K562 (cell line): ENCODE results near the gene EXOSC9. TPM values are rescaled to one million over a fixed set of nuclear protein-coding genes. Genes with fewer than 3 reads are reported as not detected.

Experiments used
- BMI1 ChIP-seq: fragments of 150-350 bp; IDR thresholded peaks from 2 replicates; pipeline ENCODE4 v1.6.1; 2014; ENCODE audit warnings: low read length
- BRD4 ChIP-seq: fragments of 200-600 bp; sonication (generic); IDR thresholded peaks from 2 replicates; pipeline ENCODE4 v1.6.1; 2017; ENCODE audit warnings: inconsistent platforms
- CBX2 ChIP-seq: fragments of 200-600 bp; sonication (generic); IDR thresholded peaks from one replicate; pipeline ENCODE4 v1.6.1; 2012; ENCODE audit warnings: mild to moderate bottlenecking, low read length, inconsistent platforms; ENCODE audit not compliant: insufficient read depth, poor library complexity, severe bottlenecking
- CHD4 ChIP-seq: fragments of 200-600 bp; sonication (generic); IDR thresholded peaks from 3 replicates; pipeline ENCODE4 v1.6.1; 2012; ENCODE audit warnings: low read depth, mild to moderate bottlenecking, mixed read lengths, low read length, inconsistent platforms; ENCODE audit not compliant: insufficient read depth, insufficient replicate concordance, poor library complexity, severe bottlenecking
- ESRRB ChIP-seq: fragments of 250-450 bp; sonication (Bioruptor Pico); IDR thresholded peaks from 2 replicates; pipeline ENCODE4 v1.5.0; 2020; ENCODE audit warnings: mild to moderate bottlenecking, moderate library complexity, borderline replicate concordance
- ETV5 ChIP-seq: sonication (generic); formaldehyde crosslinking; IDR thresholded peaks from 2 replicates; pipeline ENCODE4 v1.4.0; 2020; ENCODE audit warnings: low read depth, mild to moderate bottlenecking, missing genetic modification reagents
- EZH2 ChIP-seq: IDR thresholded peaks from 2 replicates; pipeline ENCODE4 v1.6.1; 2012; ENCODE audit warnings: low read depth, mild to moderate bottlenecking, inconsistent platforms, low read length, borderline replicate concordance
- FOS ChIP-seq: IDR thresholded peaks from 3 replicates; pipeline ENCODE4 v1.6.1; 2011; ENCODE audit not compliant: insufficient read length; ENCODE audit errors: extremely low read depth
- HOXB6 ChIP-seq: fragments of 250-450 bp; sonication (Bioruptor Pico); IDR thresholded peaks from 2 replicates; pipeline ENCODE4 v1.5.1; 2022; ENCODE audit warnings: mild to moderate bottlenecking, borderline replicate concordance
- KAT8 ChIP-seq: fragments of 450-650 bp; IDR thresholded peaks from 2 replicates; pipeline ENCODE4 v1.6.1; 2016; ENCODE audit warnings: low read depth, mild to moderate bottlenecking
- MTA3 ChIP-seq: fragments of 450-650 bp; formaldehyde crosslinking; IDR thresholded peaks from 2 replicates; pipeline ENCODE4 v1.6.1; 2017; ENCODE audit warnings: mild to moderate bottlenecking, borderline replicate concordance
- NBN ChIP-seq: fragments of 450-650 bp; IDR thresholded peaks from 2 replicates; pipeline ENCODE4 v1.6.1; 2016; ENCODE audit warnings: low read depth, mild to moderate bottlenecking
- OTX1 ChIP-seq: fragments of 450-650 bp; formaldehyde crosslinking; IDR thresholded peaks from 2 replicates; pipeline ENCODE4 v1.4.0; 2022; ENCODE audit warnings: mild to moderate bottlenecking
- PHF21A ChIP-seq: fragments of 450-650 bp; IDR thresholded peaks from 2 replicates; pipeline ENCODE4 v1.6.1; 2017; ENCODE audit warnings: low read depth, borderline replicate concordance
- PTTG1 ChIP-seq: fragments of 450-650 bp; IDR thresholded peaks from 2 replicates; pipeline ENCODE4 v1.6.1; 2016; ENCODE audit warnings: low read depth, mild to moderate bottlenecking, missing genetic modification characterization, missing compliant biosample characterization
- SIX5 ChIP-seq, 2 experiments: IDR thresholded peaks; 2 replicates each; pipeline ENCODE4 v1.6.1; 2011; ENCODE audit warnings: low read length in 2 of 2, borderline replicate concordance in 1 of 2, low read depth in 1 of 2, mild to moderate bottlenecking in 1 of 2, moderate library complexity in 1 of 2; ENCODE audit not compliant: insufficient read depth in 1 of 2
- SMARCA4 ChIP-seq: fragments of 450-650 bp; IDR thresholded peaks from 2 replicates; pipeline ENCODE4 v1.6.1; 2016
- TEAD4 ChIP-seq, 2 experiments: sonication (generic) in 1 of 2; formaldehyde crosslinking in 1 of 2; IDR thresholded peaks; 2 replicates each; pipeline versions ENCODE4 v1.6.1 to v1.8.0; 2012 to 2022; ENCODE audit warnings: borderline replicate concordance in 1 of 2, inconsistent platforms in 1 of 2, low read length in 1 of 2, mild to moderate bottlenecking in 1 of 2, missing genetic modification reagents in 1 of 2
- XRCC3 ChIP-seq: fragments of 450-650 bp; IDR thresholded peaks from 2 replicates; pipeline ENCODE4 v1.6.1; 2017; ENCODE audit warnings: mild to moderate bottlenecking, moderate library complexity
- ZBTB7A ChIP-seq: IDR thresholded peaks from 2 replicates; pipeline ENCODE4 v1.6.1; 2011; ENCODE audit warnings: low read depth, mild to moderate bottlenecking, low read length, moderate library complexity, borderline replicate concordance; ENCODE audit not compliant: control insufficient read depth
- ZEB2 ChIP-seq: fragments of 450-650 bp; IDR thresholded peaks from 2 replicates; pipeline ENCODE4 v1.6.1; 2016
- ZKSCAN1 ChIP-seq: fragments of 150-350 bp; IDR thresholded peaks from 2 replicates; pipeline ENCODE4 v1.6.1; 2016; ENCODE audit warnings: low read depth, low read length
- ZKSCAN3 ChIP-seq: fragments of 250-450 bp; sonication (Bioruptor Pico); IDR thresholded peaks from 2 replicates; pipeline ENCODE4 v1.4.0; 2020
- ZNF146 ChIP-seq: IDR thresholded peaks from one replicate; pipeline ENCODE4 v1.6.1; 2018; ENCODE audit warnings: missing compliant biosample characterization; ENCODE audit not compliant: unreplicated experiment
- ZNF175 ChIP-seq: fragments of 200-800 bp; sonication (Bioruptor generic); IDR thresholded peaks from 2 replicates; pipeline ENCODE4 v1.6.1; 2016; ENCODE audit warnings: low read depth, mild to moderate bottlenecking, missing genetic modification characterization, missing compliant biosample characterization
- ZNF23 ChIP-seq: fragments of 250-450 bp; sonication (Bioruptor Pico); IDR thresholded peaks from 2 replicates; pipeline ENCODE4 v1.4.0; 2020; ENCODE audit warnings: mild to moderate bottlenecking
- ZNF398 ChIP-seq: fragments of 250-450 bp; sonication (Bioruptor Pico); IDR thresholded peaks from 2 replicates; pipeline ENCODE4 v1.8.0; 2021; ENCODE audit warnings: moderate library complexity, mild to moderate bottlenecking, inconsistent platforms
- ZNF436 ChIP-seq: fragments of 250-450, 450-650 bp; sonication (Bioruptor Pico); formaldehyde crosslinking; IDR thresholded peaks from 2 replicates; pipeline ENCODE4 v1.7.0; 2020; ENCODE audit warnings: mild to moderate bottlenecking
- polyA plus RNA-seq, 8 experiments: library from polyadenylated mRNA; depleted of rRNA in 4 of 8; stranded (reverse) in 5 of 8; unstranded in 3 of 8; fragments of >200 nt; fragmentation: Nextera tagmentation in 2 of 8; fragmentation: Illumina TruSeq in 1 of 8; extraction: Ambion mirVana in 2 of 8; extraction: Trizol in 1 of 8; gene quantifications; 2 replicates each; pipeline versions ENCODE4 v1.2.1 to v1.2.3, GENCODE V29; 2011 to 2014; ENCODE audit warnings: inconsistent platforms in 1 of 8, missing spikeins in 1 of 8
- total RNA-seq, 7 experiments: library from RNA; depleted of rRNA in 6 of 7; stranded (reverse); fragments of >200 nt in 6 of 7; fragmentation: Illumina TruSeq in 2 of 7; extraction: Trizol in 2 of 7; gene quantifications; 2 replicates each; pipeline versions ENCODE4 v1.2.1 to v1.2.3, GENCODE V29; 2011 to 2021; ENCODE audit warnings: low replicate concordance in 1 of 7
- TF ChIP-seq, protein P1 (sequence below): fragments of 450-650 bp; formaldehyde crosslinking; IDR thresholded peaks from 2 replicates; pipeline ENCODE4 v1.4.0; 2020; ENCODE audit warnings: mild to moderate bottlenecking, mixed read lengths

EXOSC9 gene
- total and polyA plus RNA-seq, 9 of the 15 experiments (the other 6 are each of a cell fraction or from before 2014, with no cell fraction given) = 64.7 to 166 (median 115) TPM

DNA sequence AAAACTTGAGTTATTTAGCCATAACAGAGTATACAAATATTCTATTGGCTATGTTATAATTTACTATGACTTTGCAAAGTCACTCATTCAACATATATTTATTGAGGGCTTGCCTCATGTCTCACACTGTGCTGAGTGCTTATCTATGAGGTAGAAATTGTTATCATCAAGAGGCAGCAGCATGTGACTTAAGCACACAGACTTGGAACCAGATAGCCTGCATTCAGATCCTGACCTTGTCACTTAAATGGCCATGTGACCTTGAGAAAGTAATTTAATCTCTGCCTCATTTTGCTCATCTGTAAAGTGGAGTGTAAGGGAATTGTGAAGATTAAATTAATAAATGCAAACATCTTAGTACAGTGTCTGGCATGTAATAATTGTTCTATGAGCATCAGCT lies 10.1 kb upstream of the EXOSC9 start (continued):
- TF ChIP-seq, protein P1, sequence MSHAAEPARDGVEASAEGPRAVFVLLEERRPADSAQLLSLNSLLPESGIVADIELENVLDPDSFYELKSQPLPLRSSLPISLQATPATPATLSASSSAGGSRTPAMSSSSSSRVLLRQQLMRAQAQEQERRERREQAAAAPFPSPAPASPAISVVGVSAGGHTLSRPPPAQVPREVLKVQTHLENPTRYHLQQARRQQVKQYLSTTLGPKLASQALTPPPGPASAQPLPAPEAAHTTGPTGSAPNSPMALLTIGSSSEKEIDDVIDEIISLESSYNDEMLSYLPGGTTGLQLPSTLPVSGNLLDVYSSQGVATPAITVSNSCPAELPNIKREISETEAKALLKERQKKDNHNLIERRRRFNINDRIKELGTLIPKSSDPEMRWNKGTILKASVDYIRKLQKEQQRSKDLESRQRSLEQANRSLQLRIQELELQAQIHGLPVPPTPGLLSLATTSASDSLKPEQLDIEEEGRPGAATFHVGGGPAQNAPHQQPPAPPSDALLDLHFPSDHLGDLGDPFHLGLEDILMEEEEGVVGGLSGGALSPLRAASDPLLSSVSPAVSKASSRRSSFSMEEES (CRISPR knock-in tag) = peak; percentile 71
- TF ChIP-seq EZH2 = no peak
- TF ChIP-seq KAT8 = no peak
- no peak for TF ChIP-seq ZNF398 (CRISPR knock-in tag)
- TF ChIP-seq BRD4 = no peak
- peak; percentile 91 for TF ChIP-seq SMARCA4
- no peak for TF ChIP-seq ETV5 (CRISPR knock-in tag)
- no peak for TF ChIP-seq PHF21A
- no peak for TF ChIP-seq OTX1 (CRISPR knock-in tag)
- TF ChIP-seq ZKSCAN1 = no peak
- peak; percentile 48; the same call in 1 of the 2 replicates for TF ChIP-seq MTA3
- no peak for TF ChIP-seq ZNF23 (CRISPR knock-in tag)
- TF ChIP-seq ZBTB7A = no peak
- TF ChIP-seq CHD4 = no peak
- peak; percentile 98 for TF ChIP-seq TEAD4 (IDR thresholded peaks at IDR 0.05; ENCODE audit: low read length)
- TF ChIP-seq TEAD4 (CRISPR knock-in tag; IDR thresholded peaks at IDR 0.05; ENCODE audit: borderline replicate concordance) = no peak
- no peak for TF ChIP-seq ESRRB (CRISPR knock-in tag)
- TF ChIP-seq PTTG1 (tag) = no peak
- no peak for TF ChIP-seq SIX5 (IDR thresholded peaks at IDR 0.05; ENCODE audit: borderline replicate concordance in 1 of 2, insufficient read depth in 1 of 2, low read depth in 1 of 2, low read length in 2 of 2)
- no peak for TF ChIP-seq ZNF146 (CRISPR knock-in tag)
- TF ChIP-seq CBX2 = no peak
- TF ChIP-seq ZKSCAN3 (CRISPR knock-in tag) = no peak
- no peak for TF ChIP-seq ZEB2
- no peak for TF ChIP-seq HOXB6 (CRISPR knock-in tag)
- TF ChIP-seq ZNF175 (CRISPR knock-in tag) = no peak
- TF ChIP-seq NBN = peak; percentile 69; the same call in 1 of the 2 replicates
- TF ChIP-seq ZNF436 (CRISPR knock-in tag) = no peak
- no peak for TF ChIP-seq FOS
- TF ChIP-seq BMI1 = no peak
- no peak for TF ChIP-seq XRCC3
